CD4-positive, alpha-beta T cell (primary cell): ENCODE measurements around the gene RAD18. TPM values are rescaled to one million over a fixed set of nuclear protein-coding genes. Genes with fewer than 3 reads are reported as not detected.

Experiments
- ATAC-seq: fragments of 200-7000 bp; cut with Tn5 transposase; one replicate; pipeline ENCODE4 v1.10.0; 2022; ENCODE audit warnings: mild to moderate bottlenecking; ENCODE audit not compliant: poor library complexity
- CTCF ChIA-PET: fragments of 350-600 bp; sonication (Branson Sonifier 250); formaldehyde crosslinking; loops from one replicate; lab custom pipeline; 2021; ENCODE audit warnings: antibody characterized with exemption, inconsistent platforms; lab: Charles Lee
- POLR2A ChIA-PET: fragments of 350-600 bp; sonication (Branson Sonifier 250); formaldehyde crosslinking; loops from one replicate; lab custom pipeline; 2021; ENCODE audit warnings: antibody characterized with exemption, inconsistent platforms; lab: Charles Lee
- DNase-seq, 14 experiments: peaks; one replicate each; pipeline ENCODE4 v3.0.0-alpha.2; 2013 to 2020; ENCODE audit warnings: mixed read lengths in 2 of 14
- H3K27ac ChIP-seq, 2 donors: one replicate each; pipeline versions ENCODE4 v1.5.1 to v1.7.0; 2013; ENCODE audit warnings: low read length in 2 of 2, low read depth in 1 of 2, mild to moderate bottlenecking in 1 of 2
- H3K27me3 ChIP-seq, 2 experiments: 1 replicate in 1 of 2; 2 replicates in 1 of 2; pipeline versions ENCODE4 v1.6.1 to v1.7.0; 2013; ENCODE audit warnings: low read length in 2 of 2, control low read depth in 1 of 2, mild to moderate bottlenecking in 1 of 2, moderate library complexity in 1 of 2; ENCODE audit not compliant: insufficient read depth in 2 of 2, control insufficient read depth in 1 of 2
- H3K36me3 ChIP-seq: one replicate; pipeline ENCODE4 v1.6.1; 2013; ENCODE audit warnings: low read length, control low read depth; ENCODE audit not compliant: insufficient read depth
- H3K4me1 ChIP-seq: one replicate; pipeline ENCODE4 v1.6.1; 2013; ENCODE audit warnings: low read length, control low read depth; ENCODE audit not compliant: insufficient read depth
- H3K4me3 ChIP-seq: one replicate; pipeline ENCODE4 v1.5.1; 2013; ENCODE audit warnings: mild to moderate bottlenecking, low read length, moderate library complexity
- H3K9me3 ChIP-seq, 2 experiments: 1 replicate in 1 of 2; 2 replicates in 1 of 2; pipeline versions ENCODE4 v1.6.1 to v1.7.0; 2013; ENCODE audit warnings: low read length in 2 of 2, mild to moderate bottlenecking in 2 of 2, control low read depth in 1 of 2, moderate library complexity in 1 of 2; ENCODE audit not compliant: control insufficient read depth in 1 of 2, insufficient read depth in 1 of 2
- H3K27ac Mint-ChIP-seq: one replicate; pipeline ENCODE4 v1.8.0; 2020; ENCODE audit warnings: mixed read lengths
- H3K27me3 Mint-ChIP-seq: one replicate; pipeline ENCODE4 v1.8.0; 2021; ENCODE audit warnings: mixed read lengths
- H3K36me3 Mint-ChIP-seq: one replicate; pipeline ENCODE4 v1.8.0; 2021; ENCODE audit warnings: low read depth, mixed read lengths
- H3K4me1 Mint-ChIP-seq: one replicate; pipeline ENCODE4 v1.8.0; 2021; ENCODE audit warnings: low read depth, mixed read lengths
- H3K4me3 Mint-ChIP-seq: one replicate; pipeline ENCODE4 v1.8.0; 2020; ENCODE audit warnings: mild to moderate bottlenecking, mixed read lengths
- H3K9me3 Mint-ChIP-seq: one replicate; pipeline ENCODE4 v1.8.0; 2020; ENCODE audit warnings: mixed read lengths
- CTCF ChIP-seq: fragments of 200-600 bp; IDR thresholded peaks from one replicate; pipeline ENCODE4 v1.8.0; 2022; ENCODE audit warnings: antibody characterized with exemption, mild to moderate bottlenecking
- intact Hi-C, 2 experiments: fragments of 100-400 bp; cut with DNase I in 1 of 2; cut with micrococcal nuclease in 1 of 2; formaldehyde crosslinking; loops; one replicate each; pipeline versions ENCODE4 v1.15.1 to v1.9.0; 2023 to 2025; cut with DNase I, micrococcal nuclease
- total RNA-seq, 174 experiments: library from RNA in 2 of 174; stranded (reverse) in 2 of 174; gene quantifications; one replicate each; pipeline ENCODE4 v1.2.3 and lab custom pipeline; 2021 to 2026

RAD18 gene
- total RNA-seq, 2 experiments from 2014 or later, result 9.6 to 10.0 TPM

DNA sequence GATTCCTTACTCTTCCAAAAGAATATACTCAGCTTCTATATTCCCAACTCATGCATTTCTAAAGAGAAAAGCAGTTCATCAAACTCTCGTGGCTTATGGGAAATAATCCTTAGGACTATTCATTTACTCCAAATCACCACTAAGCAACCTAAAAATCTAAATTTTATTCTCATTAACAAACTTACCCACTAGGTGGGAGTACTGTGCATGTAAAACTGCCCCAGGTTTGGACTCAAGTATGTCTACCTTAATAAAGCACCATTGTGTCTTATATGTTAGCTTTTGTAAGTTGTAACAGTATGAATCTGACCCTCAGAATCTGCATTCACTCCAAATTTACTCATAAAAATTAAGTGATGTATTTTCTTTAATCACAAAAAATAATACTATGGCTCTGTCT lies 25.3 kb downstream of the RAD18 start:
- peak in 1 of 14 experiments; percentile 9 for DNase-seq
- Mint-ChIP-seq H3K4me3 (no peak overlapping the region), H3K27me3 (no peaks in the 10 kb centered on the region), H3K36me3 (peaks cover 71% of the 10 kb centered on the region), H3K4me1 (no peaks in the 10 kb centered on the region), H3K27ac (no peak overlapping the region), H3K9me3 (no peaks in the 10 kb centered on the region)
- Histone ChIP-seq H3K9me3 (no peaks in the 10 kb centered on the region), H3K27ac (no peak overlapping the region), H3K4me3 (no peak overlapping the region), H3K36me3 (peaks cover 28% of the 10 kb centered on the region), H3K27me3 (no peaks in the 10 kb centered on the region), H3K4me1 (no peaks in the 10 kb centered on the region)
- no peak for ATAC-seq
- CTCF ChIA-PET, result interaction anchor here (1.7 kb wide), 1 partner anchor 11 kb away, joined by 5 read pairs; no protein-coding TSS in a partner anchor
- intact Hi-C loops, result no loop called here
- TF ChIP-seq CTCF, result no peak
- POLR2A ChIA-PET, result no interaction called here

- peaks cover 28% of the 10 kb centered on the region for H3K36me3 ChIP-seq
- TF ChIP-seq CTCF, result no peak
- CTCF ChIA-PET, result interaction anchor here (1.7 kb wide), 1 partner anchor 11 kb away, joined by 5 read pairs; no protein-coding TSS in a partner anchor
These were observed 25.9 kb downstream of the RAD18 start for GRCh38 chr3:8937064-8938020.

GRCh38 chr3:8932507-8932906 lies 30.8 kb downstream of the RAD18 start:
- Mint-ChIP-seq H3K4me1 (no peaks in the 10 kb centered on the region), H3K4me3 (no peak overlapping the region), H3K27ac (no peak overlapping the region), H3K9me3 (no peaks in the 10 kb centered on the region), H3K36me3 (peaks cover 32% of the 10 kb centered on the region), H3K27me3 (no peaks in the 10 kb centered on the region)
- Histone ChIP-seq H3K9me3 (no peaks in the 10 kb centered on the region), H3K27me3 (no peaks in the 10 kb centered on the region), H3K36me3 (peaks cover 2% of the 10 kb centered on the region), H3K4me3 (no peak overlapping the region), H3K27ac (no peak overlapping the region), H3K4me1 (no peaks in the 10 kb centered on the region)
- DNase-seq, result no peak
- ATAC-seq, result no peak
- ChIA-PET CTCF (no interaction called here), POLR2A (no interaction called here)
- TF ChIP-seq CTCF, result no peak
- intact Hi-C loops, result no loop called here

More at GRCh38 chr3:8937064-8938020, 25.9 kb downstream of the RAD18 start:
- H3K4me3 ChIP-seq, result no peak overlapping the region
- Mint-ChIP-seq H3K27me3 (no peaks in the 10 kb centered on the region), H3K4me1 (no peaks in the 10 kb centered on the region), H3K4me3 (no peak overlapping the region), H3K9me3 (no peaks in the 10 kb centered on the region), H3K27ac (no peak overlapping the region), H3K36me3 (peaks cover 67% of the 10 kb centered on the region)
- H3K27me3 ChIP-seq, result no peaks in the 10 kb centered on the region
- no peak overlapping the region for H3K27ac ChIP-seq
- H3K9me3 ChIP-seq, result no peaks in the 10 kb centered on the region
- DNase-seq (no peak), ATAC-seq (no peak)
- POLR2A ChIA-PET, result no interaction called here
- no peaks in the 10 kb centered on the region for H3K4me1 ChIP-seq
- intact Hi-C loops, result no loop called here
